Mesenteric fat pad (tissue), 1 donor: ENCODE results near the gene CTTNBP2. TPM values are rescaled to one million over a fixed set of nuclear protein-coding genes. Genes with fewer than 3 reads are reported as not detected.

Experiments used
- DNase-seq: peaks from one replicate; pipeline ENCODE4 v3.0.0-alpha.2; 2020; ENCODE audit warnings: low spot score
- total RNA-seq: library from RNA; stranded (reverse); fragmentation: NEBNext Ultra II Directional; extraction: Animal tissue kit (Norgen Biotek cat#: 25700); gene quantifications from one replicate; pipeline ENCODE4 v1.2.1, GENCODE V29; 2021
- donor health status: DM: yes; HTN: yes; CAD: no.

Gene CTTNBP2
- total RNA-seq, 1 donor from 2014 or later: 6.1 TPM

DNA sequence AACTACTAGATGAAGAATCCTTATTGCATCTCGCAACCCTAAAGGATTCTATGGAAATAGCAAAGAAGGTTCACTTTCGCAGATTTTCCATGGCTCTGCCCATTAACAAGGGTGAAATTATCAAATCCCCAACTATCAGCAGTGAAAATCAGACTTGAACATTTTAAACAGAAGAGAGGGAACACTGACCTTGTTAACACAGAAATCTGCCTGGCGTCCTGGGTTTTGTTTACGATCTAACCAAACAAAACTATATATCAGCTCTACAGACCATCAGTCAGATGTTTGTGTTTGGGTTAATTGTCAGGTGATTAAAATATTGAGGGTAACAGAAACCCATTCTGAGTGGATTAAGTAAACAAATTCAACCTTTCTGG lies 1.9 kb downstream of the CTTNBP2 start:
- DNase-seq: no peak

DNA sequence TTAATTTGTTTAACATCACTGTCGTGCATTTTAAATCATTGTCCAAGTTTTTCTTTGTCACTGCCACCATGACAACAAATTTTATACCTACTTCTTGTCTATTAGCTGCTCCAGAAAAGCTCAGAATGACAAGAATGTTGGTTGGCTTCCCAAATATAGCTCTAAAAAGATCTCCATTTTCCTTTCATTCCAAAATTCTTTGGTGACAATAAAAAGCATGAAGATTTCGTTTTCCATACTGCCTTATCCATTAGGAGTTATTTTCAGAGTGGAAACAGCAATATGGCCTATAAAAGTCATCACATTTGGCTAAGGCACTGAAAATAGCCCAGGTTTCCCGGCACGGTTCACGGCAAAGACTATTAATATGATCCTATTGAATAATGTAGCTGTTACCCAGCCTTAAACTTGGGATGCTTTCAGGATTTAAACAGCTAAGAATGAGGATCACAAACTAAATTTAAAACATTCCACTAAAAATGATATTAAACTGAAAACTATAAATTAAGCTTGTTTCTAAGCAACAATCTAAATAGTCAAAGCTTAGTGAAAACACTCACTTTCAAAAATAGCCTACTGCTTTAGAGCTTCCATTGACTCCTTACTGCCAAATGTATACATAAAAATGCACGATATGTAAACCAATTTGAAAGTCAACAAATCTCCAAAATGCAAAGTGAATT lies 2.7 kb downstream of the CTTNBP2 start:
- no peak for DNase-seq

DNA sequence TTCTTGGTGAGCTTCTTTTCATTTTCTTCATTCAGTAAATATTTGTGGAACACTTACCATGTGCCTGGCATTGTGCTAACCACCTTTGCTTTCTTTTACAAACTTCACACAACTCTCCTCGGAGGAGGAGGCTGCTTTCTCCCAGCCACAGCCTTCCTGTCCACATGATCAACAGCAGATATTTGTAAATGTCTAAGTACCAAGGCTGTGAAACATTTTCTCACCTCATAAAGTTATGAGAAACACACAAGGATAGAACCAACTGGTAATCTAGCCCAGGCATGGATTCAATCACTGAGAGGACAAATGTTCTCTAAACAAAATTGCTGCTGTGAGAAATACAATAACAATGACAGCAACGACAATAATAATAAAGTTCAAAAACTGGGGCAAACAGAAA lies 3.9 kb downstream of the CTTNBP2 start:
- DNase-seq: no peak

DNA sequence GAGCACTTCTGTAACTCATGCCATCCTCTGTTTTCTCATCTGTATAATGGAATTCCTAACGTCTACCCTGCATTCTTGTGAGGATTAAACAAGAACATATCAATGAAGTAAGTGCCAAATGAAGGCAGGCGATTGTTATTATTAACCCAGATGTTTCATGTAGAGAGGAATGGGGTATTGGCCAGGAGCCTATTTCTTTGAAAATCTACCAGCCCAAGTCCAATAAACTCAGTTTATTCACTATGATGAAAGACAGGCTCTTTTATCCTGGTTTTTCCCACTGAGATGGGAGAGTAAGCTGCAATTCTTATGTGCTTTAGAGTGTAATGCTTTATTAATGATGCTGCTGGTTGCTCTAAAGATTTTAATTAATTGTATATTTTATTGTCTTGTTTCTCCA lies 9.6 kb downstream of the CTTNBP2 start:
- DNase-seq: no peak

DNA sequence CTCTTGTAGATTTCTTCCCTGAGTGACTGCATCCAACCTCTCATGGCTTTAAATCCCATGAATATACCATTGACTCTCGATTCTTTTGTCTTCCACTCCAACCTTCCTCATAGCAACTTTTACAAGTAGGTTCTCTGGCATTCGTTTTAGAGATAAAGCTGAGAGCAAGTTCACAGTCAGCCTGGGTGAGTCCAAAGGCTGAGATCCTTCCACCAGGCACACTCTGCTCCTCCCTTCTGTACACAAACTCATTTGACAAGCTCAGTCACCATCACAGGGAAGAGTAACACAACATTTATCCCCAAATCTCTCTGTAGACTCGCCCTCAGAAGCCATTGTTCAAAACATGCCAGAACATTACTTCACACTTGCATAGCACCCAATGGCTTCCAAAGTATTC lies 10.9 kb downstream of the CTTNBP2 start:
- no peak for DNase-seq

DNA sequence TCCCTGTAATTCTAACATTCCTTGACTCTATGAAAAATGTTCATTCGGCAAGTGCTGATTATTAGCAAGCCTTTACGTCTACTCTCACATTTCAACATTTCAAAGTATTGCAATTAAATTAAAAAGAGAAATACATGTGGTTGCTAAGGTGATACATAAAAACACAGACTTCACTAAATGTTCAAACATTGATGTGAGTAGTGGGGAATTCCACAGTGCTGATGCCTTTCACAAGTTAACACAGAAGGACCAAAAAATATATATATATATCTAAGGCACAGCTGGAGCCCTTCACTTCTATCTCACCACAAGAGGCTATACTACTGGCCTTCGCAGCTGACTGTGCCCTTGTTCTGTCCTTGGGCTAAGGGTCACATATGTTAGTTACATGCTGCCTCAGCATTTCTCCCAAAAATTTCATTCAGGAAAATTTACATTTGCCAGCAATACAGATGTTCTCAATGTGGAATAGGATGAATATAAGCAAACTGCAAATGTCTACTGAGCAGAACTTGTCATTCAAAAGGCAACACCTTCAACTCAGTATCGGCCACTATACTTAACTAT lies 13.9 kb downstream of the CTTNBP2 start:
- DNase-seq: no peak

DNA sequence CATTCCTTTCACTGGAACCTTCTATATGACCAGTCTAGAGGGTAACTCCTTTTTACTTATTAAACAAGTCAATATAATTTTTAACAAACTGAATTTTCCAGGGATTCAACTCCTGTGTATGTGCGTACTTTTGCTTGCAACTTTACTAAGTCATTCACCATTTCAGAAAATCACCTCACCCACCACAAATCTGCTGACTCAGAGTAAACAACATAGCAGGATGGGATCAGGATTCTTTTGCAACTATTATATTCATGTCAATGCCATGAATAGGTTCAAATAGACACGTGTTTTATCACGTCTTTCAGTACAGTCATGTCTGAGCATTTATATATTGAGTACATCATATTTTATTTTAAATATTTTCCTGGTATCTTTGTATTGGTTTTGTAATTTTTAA lies 14.5 kb downstream of the CTTNBP2 start:
- DNase-seq: no peak

DNA sequence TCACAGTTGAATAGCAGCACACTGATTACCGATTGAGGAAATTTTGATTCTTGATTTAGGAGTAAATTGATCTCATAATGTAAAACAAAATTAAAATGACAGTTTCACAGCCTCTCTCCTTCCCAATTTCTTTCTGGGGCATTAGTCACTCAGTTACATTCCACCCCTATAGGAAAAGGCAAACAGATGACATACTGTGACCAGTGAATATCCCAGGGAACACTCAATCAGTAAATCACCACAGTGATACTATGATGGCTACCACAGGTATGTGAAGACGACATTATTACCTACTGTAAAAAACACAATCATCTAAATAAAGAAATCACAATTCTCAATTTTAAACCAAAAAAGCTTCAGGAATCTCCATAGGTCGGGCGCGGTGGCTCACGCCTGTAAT lies 15.5 kb downstream of the CTTNBP2 start:
- no peak for DNase-seq

DNA sequence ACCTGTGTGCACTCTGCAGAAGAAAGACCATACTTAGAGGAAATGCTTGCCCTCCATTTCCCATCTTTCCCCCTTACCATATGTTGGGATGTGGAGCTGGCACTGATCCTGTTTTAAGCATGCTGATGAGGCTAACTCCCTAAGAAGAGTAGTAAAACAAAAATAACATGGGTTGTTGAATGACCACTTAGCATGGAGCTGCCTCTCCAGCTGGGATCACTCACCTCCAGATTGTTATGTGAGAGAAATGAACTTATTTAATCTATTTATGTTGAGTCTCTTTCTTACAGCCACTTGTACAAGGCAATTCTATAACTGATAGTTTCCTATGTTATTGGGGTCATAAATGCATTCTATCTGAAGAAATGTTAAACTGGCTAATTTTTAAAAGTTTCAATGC lies 17.0 kb downstream of the CTTNBP2 start:
- no peak for DNase-seq

DNA sequence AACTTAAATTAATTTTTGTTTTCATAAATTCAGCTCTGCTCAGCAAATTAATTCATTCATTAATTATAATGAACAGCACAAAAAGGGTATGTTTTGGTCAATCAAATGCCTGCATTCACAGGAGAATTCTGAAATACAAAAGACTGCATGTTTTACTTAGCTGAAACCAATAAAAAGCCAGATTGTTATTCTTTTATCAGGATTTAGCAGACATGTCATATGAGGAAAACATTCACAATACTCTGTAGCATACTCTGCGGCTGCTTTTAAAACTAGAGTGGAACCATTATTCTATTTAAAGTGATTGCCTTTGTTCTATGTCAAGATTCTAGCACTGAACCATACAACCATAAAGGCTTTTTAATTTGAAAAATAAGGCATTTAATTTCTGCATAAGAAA lies 19.1 kb downstream of the CTTNBP2 start:
- no peak for DNase-seq

DNA sequence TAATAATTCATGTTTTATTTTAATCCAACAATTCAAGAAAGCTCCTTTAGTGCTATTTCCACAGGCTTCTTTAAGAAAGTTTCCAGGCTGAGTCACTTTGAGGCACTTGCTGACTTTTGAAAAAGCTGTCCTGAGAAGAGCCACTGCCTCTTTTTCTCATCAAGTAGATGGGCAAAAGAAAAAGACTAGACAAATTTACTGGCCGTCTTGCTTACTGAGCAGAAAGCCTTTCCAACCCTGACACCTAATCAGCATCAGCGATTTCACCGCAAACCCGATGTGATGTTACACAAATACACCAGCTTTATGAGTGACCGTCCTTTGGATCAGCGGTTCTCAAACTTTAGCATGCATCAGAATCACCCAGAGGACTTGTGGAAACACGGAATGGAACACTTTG lies 24.3 kb downstream of the CTTNBP2 start:
- no peak for DNase-seq

DNA sequence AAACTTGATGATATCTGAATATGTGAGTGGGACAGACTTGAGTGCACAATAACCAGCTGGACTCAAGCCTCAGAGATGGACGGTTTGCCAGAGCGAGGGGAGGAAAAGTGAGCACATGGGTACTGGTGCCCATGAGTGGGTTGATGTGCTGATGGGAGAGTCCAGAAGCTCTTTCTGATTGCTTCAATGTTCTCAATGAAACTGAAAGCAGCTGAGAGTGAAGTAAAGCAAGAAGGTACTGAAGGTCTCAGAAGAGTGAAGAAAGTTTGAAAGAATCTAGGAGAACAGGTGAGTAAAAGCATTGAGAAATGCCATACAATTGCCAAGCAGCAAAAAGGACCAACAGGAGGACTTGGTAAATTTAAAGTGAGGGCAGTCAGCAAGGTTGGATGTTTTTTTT lies 28.6 kb downstream of the CTTNBP2 start:
- no peak for DNase-seq

DNA sequence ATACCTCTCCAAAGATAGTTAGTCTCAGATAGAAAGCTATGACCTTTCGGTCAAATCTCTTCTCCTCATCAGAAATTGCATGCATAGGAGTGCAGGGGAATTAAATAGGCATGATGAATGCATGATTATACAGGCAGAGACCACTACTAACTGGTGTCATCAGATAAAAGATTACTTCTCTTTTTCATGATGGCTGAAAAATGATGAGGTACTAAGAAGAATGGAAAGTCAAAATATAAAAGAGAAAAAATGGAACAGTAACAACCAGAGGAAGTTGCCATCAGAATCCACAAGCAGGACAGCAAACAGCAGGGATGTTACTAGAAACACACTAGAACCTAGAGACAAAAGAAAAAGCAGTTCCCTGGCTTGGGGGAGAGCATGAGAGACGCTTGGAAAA lies 31.6 kb downstream of the CTTNBP2 start:
- DNase-seq: no peak

DNA sequence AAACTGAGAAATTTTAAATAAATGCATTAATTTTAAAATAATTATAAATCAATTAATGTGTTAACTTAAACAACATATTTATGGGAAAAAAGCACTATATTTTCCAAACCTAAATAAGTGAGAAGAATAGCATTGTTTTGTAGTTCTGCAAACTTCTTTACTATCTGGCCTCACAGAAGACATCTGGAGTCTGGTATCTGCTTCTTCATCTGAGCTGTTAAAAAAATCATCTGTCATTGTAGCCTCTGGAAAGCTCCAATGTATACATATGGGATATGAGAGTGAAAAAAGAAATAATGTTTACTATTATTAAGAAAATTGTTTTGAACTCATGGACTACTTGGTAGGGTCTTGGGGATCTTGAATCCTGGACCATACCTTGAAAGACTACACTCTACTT lies 32.2 kb downstream of the CTTNBP2 start:
- DNase-seq: no peak

DNA sequence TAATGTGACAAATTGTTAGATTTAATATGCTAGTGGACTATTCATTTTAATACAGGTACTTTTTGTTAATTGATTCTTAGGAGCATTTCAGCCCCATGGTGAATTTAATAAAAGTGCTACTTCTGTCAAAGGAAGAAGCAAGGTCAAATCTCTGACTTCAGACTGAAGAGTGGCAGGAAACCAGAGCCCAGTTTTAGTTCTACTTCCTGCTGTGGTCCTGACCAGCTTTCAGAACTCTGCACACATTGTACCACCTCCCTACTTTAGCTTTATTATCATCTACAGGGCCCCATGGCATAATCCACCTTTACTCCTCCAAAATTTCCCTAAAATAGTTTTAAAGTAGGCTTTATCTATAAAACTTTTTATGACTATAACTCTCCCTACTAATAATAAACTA lies 33.7 kb downstream of the CTTNBP2 start:
- no peak for DNase-seq

DNA sequence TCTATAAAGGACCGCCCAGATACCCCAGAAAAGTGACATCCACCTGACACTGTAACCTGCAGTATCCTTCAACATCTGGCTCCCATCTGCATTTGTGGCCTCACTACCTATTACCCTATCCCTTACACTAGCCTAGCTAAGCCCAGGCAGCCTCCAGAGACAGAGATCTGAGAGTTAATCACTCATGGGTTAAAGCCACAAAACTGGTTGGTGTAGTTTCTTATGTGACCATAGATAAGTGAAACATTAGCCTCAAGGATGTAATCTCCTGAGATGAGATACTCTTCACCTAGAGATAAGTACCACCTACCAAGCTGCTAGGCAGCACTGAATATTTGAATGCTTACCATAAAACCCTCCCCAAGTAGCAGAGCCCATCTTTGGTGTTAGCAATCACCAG lies 35.4 kb downstream of the CTTNBP2 start:
- DNase-seq: no peak

DNA sequence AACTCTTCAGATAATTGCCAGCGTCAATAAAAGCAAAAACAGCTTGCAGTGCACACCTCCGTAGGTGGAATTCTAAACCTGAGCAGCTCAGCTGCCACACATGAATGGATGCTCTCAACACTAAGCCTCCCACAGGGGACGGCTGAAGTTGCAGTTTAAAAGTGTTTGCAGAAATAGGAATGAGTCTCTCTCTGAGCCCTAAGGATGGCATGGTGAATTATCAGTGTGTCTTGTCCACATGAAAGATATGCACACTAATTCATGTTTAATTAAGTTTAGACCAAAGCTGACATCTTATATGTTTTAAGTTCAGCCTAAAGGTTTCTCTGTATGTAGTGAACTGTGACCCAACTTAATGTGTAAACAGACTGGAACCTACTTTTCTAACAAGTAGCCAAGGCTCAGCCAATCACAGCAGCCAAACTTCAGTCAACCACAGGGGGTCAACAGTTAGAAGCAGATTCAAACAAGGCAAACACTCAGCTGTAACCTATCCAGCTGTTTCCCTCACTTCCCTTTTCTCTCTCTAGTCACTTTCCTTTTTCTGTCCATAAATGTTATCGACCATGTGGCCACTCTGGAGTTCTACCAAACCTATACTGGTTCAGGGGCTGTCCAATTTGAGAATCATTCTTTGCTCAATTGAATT lies 38.1 kb downstream of the CTTNBP2 start:
- DNase-seq: no peak

DNA sequence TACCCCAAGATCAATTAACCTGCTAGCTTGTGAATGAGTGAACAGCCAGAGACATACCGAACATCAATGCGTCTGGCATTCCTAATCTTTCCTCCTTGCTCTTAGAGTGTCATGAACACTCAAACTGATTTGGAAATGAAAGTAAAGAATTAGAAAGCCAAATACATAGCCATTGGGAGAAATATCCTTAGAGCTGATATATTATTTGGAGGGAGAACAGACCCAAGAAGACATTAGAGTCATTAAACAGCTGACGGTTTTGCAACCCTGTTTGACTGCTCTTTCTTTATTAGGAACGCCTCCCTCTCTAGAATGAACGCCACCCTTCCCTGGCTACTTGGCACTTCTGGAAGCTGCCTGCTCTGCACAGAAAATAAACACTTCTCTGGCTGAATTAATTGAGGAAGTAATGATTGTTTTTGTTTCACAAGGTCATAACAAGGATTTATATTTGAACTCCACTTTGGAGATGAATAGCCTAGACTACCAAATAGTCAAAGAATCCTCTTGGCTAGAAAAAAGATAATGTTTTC lies 42.8 kb downstream of the CTTNBP2 start:
- no peak for DNase-seq

DNA sequence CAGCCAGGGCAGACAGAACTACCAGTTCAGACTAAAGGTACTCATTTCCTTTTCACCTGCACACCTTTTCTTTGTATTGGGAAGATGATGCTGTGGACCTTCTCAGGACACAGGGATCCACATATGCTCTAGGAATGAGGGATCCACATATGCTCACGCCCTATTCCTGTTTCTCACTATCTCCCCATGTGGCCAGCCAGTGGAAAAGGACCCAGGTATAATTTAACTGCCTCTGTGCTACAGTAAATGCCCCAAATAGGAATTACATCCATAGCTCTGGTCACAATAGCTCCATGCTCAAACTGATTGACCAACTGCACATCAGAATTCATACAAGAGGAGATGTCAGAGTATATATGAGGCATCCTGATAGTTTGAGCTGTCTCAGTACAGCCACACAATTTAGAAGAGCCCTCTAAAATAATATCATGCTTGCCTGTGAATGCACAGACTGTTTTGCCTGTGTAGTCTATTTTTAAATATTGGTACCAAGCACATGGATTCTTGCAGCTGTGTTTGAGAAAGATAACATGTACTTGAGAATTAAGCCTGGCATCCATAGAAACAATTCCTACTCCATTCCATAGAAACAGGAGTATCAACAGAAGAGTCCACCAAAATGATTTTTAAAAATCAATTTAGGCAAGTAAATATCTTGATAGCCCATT lies 43.7 kb downstream of the CTTNBP2 start:
- DNase-seq: no peak

DNA sequence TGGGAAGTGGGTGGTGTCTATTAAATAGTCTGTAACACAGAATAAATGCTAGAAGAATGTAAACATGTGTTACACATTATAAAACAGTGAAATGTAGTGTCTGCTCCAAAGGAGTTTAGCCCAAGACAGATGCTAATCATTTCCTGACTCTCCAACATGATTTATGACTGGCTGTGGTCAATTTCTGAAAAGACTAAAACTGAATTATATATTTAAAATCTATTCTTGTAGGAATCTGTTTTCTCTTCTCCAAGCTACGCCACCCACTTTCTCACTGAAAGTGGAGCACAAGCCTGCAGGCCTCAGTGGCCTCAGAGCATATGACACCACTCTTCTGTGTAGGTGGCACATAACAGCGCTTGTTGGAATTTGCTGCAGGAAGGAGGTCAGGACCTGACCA lies 44.4 kb downstream of the CTTNBP2 start:
- DNase-seq: no peak

DNA sequence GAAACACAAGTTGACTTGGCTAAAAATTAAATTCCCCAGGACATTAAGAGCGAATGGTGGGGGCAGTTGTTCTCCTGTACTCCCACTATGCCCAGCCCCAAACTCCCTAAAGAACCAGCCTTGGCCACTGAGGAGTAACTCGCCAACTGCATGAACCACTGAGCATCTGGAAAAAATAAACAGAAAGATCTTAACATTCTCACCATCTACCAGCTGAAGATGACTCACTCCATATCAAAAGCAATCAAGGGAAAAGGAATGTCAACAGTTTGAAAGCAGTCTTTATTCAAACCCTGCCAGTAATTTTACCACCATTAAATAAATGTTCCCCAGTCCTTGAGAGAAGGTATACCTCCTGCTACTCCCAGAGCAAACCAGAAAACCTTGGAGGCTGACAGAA lies 45.4 kb downstream of the CTTNBP2 start:
- no peak for DNase-seq

DNA sequence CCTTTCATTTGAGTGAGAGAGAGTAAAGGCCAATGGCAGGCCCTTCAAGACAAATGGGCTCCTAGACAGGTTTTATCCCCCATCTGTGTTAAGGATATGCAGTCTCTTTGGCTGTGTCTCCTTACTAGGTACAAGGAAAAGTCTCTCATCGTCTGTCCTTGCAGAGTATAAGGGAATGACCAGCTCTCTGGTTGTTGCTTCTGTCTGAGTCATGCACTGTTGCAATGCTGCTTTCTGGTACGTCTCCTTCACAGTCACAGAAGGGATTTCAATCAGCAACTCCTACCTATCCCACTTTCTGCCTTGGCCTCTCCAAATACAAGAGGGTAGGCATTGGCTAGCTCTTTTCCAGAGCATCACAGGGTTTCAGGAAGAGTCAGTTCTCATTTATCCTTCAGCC lies 48.1 kb downstream of the CTTNBP2 start:
- no peak for DNase-seq
